Anterior cingulate cortex (tissue), 58 donors: Measurements from ENCODE around the gene TNK1.
"Not testable (repeated sequence)": the region's sequence is repeated elsewhere in the genome, so short reads cannot be mapped to it uniquely, and the experiment has no call there.

Experiments
- DNase-seq, 58 donors: peaks; one replicate each; lab custom pipeline; 2025; lab: John Stamatoyannopoulos, UW

Gene TNK1

GRCh38 chr17:7354262-7354843, 26.5 kb upstream of the TNK1 start:
- peak in 8 of 58 donors; percentile 6 to 55 (median 26) for DNase-seq

GRCh38 chr17:7355053-7355452, 25.8 kb upstream of the TNK1 start, which contains the start of gene TMEM95:
TSS of gene TMEM95 (plus strand) at chr17:7355156. CDS start at chr17:7355205, 49 bp downstream.
- peak in 49 of 58 donors; percentile 15 to 93 (median 61) for DNase-seq

GRCh38 chr17:7355573-7355972, 25.3 kb upstream of the TNK1 start:
- DNase-seq: no peak

GRCh38 chr17:7356072-7356549, 24.8 kb upstream of the TNK1 start:
- DNase-seq: peak in 44 of 58 donors; percentile 7 to 76 (median 50)

GRCh38 chr17:7356756-7357155, 24.1 kb upstream of the TNK1 start:
- no peak for DNase-seq

GRCh38 chr17:7357381-7357780, 23.5 kb upstream of the TNK1 start:
- no peak for DNase-seq

- no peak for DNase-seq
Measured at GRCh38 chr17:7361906-7362305, 19.0 kb upstream of the TNK1 start.

GRCh38 chr17:7363311-7363710, 17.6 kb upstream of the TNK1 start:
- DNase-seq: no peak

GRCh38 chr17:7365963-7366362, 14.9 kb upstream of the TNK1 start:
- DNase-seq: not testable (repeated sequence)

- no peak for DNase-seq
Measured at GRCh38 chr17:7367083-7367482, 13.8 kb upstream of the TNK1 start.

- no peak for DNase-seq
Measured at GRCh38 chr17:7367918-7368598, 12.8 kb upstream of the TNK1 start.

- not testable (repeated sequence) for DNase-seq
Measured at GRCh38 chr17:7368599-7368994, 12.3 kb upstream of the TNK1 start.

GRCh38 chr17:7369825-7370224, 11.1 kb upstream of the TNK1 start:
- DNase-seq: no peak

GRCh38 chr17:7370853-7371252, 10.0 kb upstream of the TNK1 start:
- DNase-seq: no peak

GRCh38 chr17:7374353-7374752, 6.5 kb upstream of the TNK1 start:
- no peak for DNase-seq

GRCh38 chr17:7379134-7379533, 1.8 kb upstream of the TNK1 start:
- DNase-seq: no peak

GRCh38 chr17:7380321-7380720, 568 bp upstream of the TNK1 start:
- peak in 9 of 58 donors; percentile 3 to 42 (median 18) for DNase-seq

- no peak for DNase-seq
Measured at GRCh38 chr17:7382901-7383300, 2.0 kb downstream of the TNK1 start.

GRCh38 chr17:7383371-7383741, 2.5 kb downstream of the TNK1 start:
- DNase-seq: no peak

GRCh38 chr17:7383742-7384488, 3.0 kb downstream of the TNK1 start:
- DNase-seq: peak in 22 of 58 donors; percentile 16 to 66 (median 35)

GRCh38 chr17:7384489-7385081, 3.7 kb downstream of the TNK1 start:
- DNase-seq: no peak
